K562 (cell line): ENCODE measurements around the gene ADAMTS14. TPM values are rescaled to one million over a fixed set of nuclear protein-coding genes. Genes with fewer than 3 reads are reported as not detected.

ENCODE experiments used
- FOSL1 ChIP-seq: fragments of 200-800 bp; sonication (Bioruptor generic); conservative IDR thresholded peaks from 2 replicates; pipeline ENCODE4 v1.6.1; 2016; ENCODE audit warnings: missing genetic modification characterization, missing compliant biosample characterization
- HDAC2 ChIP-seq: fragments of 450-650 bp; IDR thresholded peaks from 2 replicates; pipeline ENCODE4 v1.6.1; 2016; ENCODE audit warnings: mild to moderate bottlenecking
- MGA ChIP-seq: fragments of 450-650 bp; IDR thresholded peaks from 2 replicates; pipeline ENCODE4 v1.6.1; 2016; ENCODE audit warnings: mild to moderate bottlenecking, moderate library complexity
- UBTF ChIP-seq, 2 experiments: IDR thresholded peaks; 2 replicates each; pipeline ENCODE4 v1.6.1; 2012; ENCODE audit warnings: improper control_type of control experiment in 2 of 2, low read depth in 2 of 2, low read length in 2 of 2, borderline replicate concordance in 1 of 2
- polyA plus RNA-seq, 8 experiments: library from polyadenylated mRNA; depleted of rRNA in 4 of 8; stranded (reverse) in 5 of 8; unstranded in 3 of 8; fragments of >200 nt; fragmentation: Nextera tagmentation in 2 of 8; fragmentation: Illumina TruSeq in 1 of 8; extraction: Ambion mirVana in 2 of 8; extraction: Trizol in 1 of 8; gene quantifications; 2 replicates each; pipeline versions ENCODE4 v1.2.1 to v1.2.3, GENCODE V29; 2011 to 2014; ENCODE audit warnings: inconsistent platforms in 1 of 8, missing spikeins in 1 of 8
- total RNA-seq, 7 experiments: library from RNA; depleted of rRNA in 6 of 7; stranded (reverse); fragments of >200 nt in 6 of 7; fragmentation: Illumina TruSeq in 2 of 7; extraction: Trizol in 2 of 7; gene quantifications; 2 replicates each; pipeline versions ENCODE4 v1.2.1 to v1.2.3, GENCODE V29; 2011 to 2021; ENCODE audit warnings: low replicate concordance in 1 of 7

Gene ADAMTS14
- total and polyA plus RNA-seq, 9 of the 15 experiments (the other 6 are each of a cell fraction or from before 2014, with no cell fraction given), result 0.04 to 37.4 (median 15.9) TPM

GRCh38 chr10:70780772-70781171 is 108.5 kb downstream of the ADAMTS14 start (continued):
- TF ChIP-seq MGA (no peak), HDAC2 (no peak), FOSL1 (no peak), UBTF (IDR thresholded peaks at IDR 0.05; ENCODE audit: borderline replicate concordance in 1 of 2, low read depth in 2 of 2, low read length in 2 of 2) (no peak)
